K562 (cell line): Measurements from ENCODE around the gene SHC1. TPM values are rescaled to one million over a fixed set of nuclear protein-coding genes. Genes with fewer than 3 reads are reported as not detected.

Experiments used
- CBX3 ChIP-seq, 2 experiments: IDR thresholded peaks; 1 replicate in 1 of 2; 2 replicates in 1 of 2; pipeline ENCODE4 v1.6.1; 2012; ENCODE audit warnings: inconsistent platforms in 2 of 2, low read length in 2 of 2, borderline replicate concordance in 1 of 2, control low read depth in 1 of 2
- LCOR ChIP-seq: sonication (generic); formaldehyde crosslinking; IDR thresholded peaks from 2 replicates; pipeline ENCODE4 v1.8.0; 2022; ENCODE audit warnings: mild to moderate bottlenecking, missing genetic modification reagents
- ZNF75A ChIP-seq: fragments of 450-650 bp; formaldehyde crosslinking; IDR thresholded peaks from 2 replicates; pipeline ENCODE4 v1.4.0; 2020; ENCODE audit warnings: mild to moderate bottlenecking
- polyA plus RNA-seq, 8 experiments: library from polyadenylated mRNA; depleted of rRNA in 4 of 8; stranded (reverse) in 5 of 8; unstranded in 3 of 8; fragments of >200 nt; fragmentation: Nextera tagmentation in 2 of 8; fragmentation: Illumina TruSeq in 1 of 8; extraction: Ambion mirVana in 2 of 8; extraction: Trizol in 1 of 8; gene quantifications; 2 replicates each; pipeline versions ENCODE4 v1.2.1 to v1.2.3, GENCODE V29; 2011 to 2014; ENCODE audit warnings: inconsistent platforms in 1 of 8, missing spikeins in 1 of 8
- total RNA-seq, 7 experiments: library from RNA; depleted of rRNA in 6 of 7; stranded (reverse); fragments of >200 nt in 6 of 7; fragmentation: Illumina TruSeq in 2 of 7; extraction: Trizol in 2 of 7; gene quantifications; 2 replicates each; pipeline versions ENCODE4 v1.2.1 to v1.2.3, GENCODE V29; 2011 to 2021; ENCODE audit warnings: low replicate concordance in 1 of 7
- TF ChIP-seq, protein P1 (sequence below), 2 experiments: fragments of 450-650 bp; formaldehyde crosslinking in 1 of 2; IDR thresholded peaks; 2 replicates each; pipeline versions ENCODE4 v1.4.0 to v1.6.1; 2014 to 2020; ENCODE audit warnings: mild to moderate bottlenecking in 2 of 2, borderline replicate concordance in 1 of 2, low read depth in 1 of 2
- TF ChIP-seq, protein P2 (sequence below): fragments of 250-450 bp; sonication (Bioruptor Pico); IDR thresholded peaks from 2 replicates; pipeline ENCODE4 v1.5.1; 2021; ENCODE audit warnings: mild to moderate bottlenecking
- TF ChIP-seq, protein P3 (sequence below), 2 experiments: fragments of 450-650 bp; IDR thresholded peaks; 2 replicates each; pipeline ENCODE4 v1.6.1; 2018; ENCODE audit warnings: mild to moderate bottlenecking in 2 of 2, low read depth in 1 of 2; ENCODE audit not compliant: partially characterized antibody in 2 of 2
- TF ChIP-seq, protein P4 (sequence below): fragments of 250-450 bp; sonication (Bioruptor Pico); IDR thresholded peaks from 2 replicates; pipeline ENCODE4 v1.4.0; 2020; ENCODE audit warnings: borderline replicate concordance
- TF ChIP-seq, protein P5 (sequence below): fragments of 450-650 bp; IDR thresholded peaks from 2 replicates; pipeline ENCODE4 v1.6.1; 2016

The SHC1 gene
- total and polyA plus RNA-seq, 9 of the 15 experiments (the other 6 are each of a cell fraction or from before 2014, with no cell fraction given), result 4.1 to 113 (median 51.9) TPM

DNA sequence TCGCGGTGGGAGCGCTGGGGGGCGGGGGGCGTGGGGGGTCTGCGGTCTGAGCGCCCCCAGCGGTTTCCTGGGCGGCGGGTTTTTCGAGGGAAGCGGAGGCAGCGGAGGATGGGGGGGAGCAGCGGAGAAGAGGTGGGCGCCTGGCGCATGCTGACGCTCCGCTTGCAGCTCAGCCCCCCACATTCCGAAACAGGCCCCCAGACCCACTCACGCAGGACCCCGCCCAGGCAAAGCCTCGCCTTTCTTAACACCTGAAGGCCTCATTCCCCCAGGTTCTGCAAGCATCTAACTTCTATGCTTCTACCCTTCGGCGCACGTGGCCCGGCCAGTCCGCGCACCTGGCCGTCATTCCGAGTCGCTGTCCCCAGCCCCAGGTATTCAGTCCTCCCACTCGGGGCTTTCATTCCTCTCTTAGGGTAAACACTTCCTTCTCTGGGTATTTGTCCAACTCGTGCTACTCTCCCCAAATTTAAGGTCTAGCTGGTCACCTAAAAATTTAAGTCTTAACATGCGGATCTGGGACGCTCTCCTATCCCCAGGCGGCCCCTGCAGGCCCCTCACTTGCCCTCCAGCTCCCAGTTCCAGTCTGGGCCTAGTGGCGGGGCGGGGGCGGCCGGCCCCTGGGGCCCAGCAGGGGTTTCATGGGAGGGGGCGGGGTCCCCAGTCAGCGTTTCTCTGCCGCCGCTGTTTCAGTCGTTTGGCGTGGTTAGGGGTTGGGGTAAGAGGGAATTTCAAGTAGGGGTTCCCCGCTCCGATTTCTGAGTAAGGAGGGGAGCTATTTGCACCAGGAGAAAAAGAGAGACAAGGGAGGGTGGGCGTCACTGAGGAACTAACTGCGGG is 29.2 kb upstream of the SHC1 start (continued):
- TF ChIP-seq, protein P1, sequence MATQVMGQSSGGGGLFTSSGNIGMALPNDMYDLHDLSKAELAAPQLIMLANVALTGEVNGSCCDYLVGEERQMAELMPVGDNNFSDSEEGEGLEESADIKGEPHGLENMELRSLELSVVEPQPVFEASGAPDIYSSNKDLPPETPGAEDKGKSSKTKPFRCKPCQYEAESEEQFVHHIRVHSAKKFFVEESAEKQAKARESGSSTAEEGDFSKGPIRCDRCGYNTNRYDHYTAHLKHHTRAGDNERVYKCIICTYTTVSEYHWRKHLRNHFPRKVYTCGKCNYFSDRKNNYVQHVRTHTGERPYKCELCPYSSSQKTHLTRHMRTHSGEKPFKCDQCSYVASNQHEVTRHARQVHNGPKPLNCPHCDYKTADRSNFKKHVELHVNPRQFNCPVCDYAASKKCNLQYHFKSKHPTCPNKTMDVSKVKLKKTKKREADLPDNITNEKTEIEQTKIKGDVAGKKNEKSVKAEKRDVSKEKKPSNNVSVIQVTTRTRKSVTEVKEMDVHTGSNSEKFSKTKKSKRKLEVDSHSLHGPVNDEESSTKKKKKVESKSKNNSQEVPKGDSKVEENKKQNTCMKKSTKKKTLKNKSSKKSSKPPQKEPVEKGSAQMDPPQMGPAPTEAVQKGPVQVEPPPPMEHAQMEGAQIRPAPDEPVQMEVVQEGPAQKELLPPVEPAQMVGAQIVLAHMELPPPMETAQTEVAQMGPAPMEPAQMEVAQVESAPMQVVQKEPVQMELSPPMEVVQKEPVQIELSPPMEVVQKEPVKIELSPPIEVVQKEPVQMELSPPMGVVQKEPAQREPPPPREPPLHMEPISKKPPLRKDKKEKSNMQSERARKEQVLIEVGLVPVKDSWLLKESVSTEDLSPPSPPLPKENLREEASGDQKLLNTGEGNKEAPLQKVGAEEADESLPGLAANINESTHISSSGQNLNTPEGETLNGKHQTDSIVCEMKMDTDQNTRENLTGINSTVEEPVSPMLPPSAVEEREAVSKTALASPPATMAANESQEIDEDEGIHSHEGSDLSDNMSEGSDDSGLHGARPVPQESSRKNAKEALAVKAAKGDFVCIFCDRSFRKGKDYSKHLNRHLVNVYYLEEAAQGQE (IDR thresholded peaks at IDR 0.05; ENCODE audit: borderline replicate concordance), result peak; percentile 56; the same call in 1 of the 2 replicates
- TF ChIP-seq, protein P1 (CRISPR knock-in tag; IDR thresholded peaks at IDR 0.05; ENCODE audit: low read depth), result no peak
- TF ChIP-seq, protein P2, sequence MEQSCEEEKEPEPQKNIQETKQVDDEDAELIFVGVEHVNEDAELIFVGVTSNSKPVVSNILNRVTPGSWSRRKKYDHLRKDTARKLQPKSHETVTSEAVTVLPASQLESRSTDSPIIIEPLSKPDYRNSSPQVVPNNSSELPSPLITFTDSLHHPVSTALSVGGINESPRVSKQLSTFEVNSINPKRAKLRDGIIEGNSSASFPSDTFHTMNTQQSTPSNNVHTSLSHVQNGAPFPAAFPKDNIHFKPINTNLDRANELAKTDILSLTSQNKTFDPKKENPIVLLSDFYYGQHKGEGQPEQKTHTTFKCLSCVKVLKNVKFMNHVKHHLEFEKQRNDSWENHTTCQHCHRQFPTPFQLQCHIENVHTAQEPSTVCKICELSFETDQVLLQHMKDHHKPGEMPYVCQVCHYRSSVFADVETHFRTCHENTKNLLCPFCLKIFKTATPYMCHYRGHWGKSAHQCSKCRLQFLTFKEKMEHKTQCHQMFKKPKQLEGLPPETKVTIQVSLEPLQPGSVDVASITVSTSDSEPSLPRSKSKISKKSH, result no peak
- peak in 1 of 2 experiments; percentile 53; a peak in 1 of 3 replicates for TF ChIP-seq CBX3 (IDR thresholded peaks at IDR 0.05; ENCODE audit: borderline replicate concordance in 1 of 2, low read length in 2 of 2)
- no peak for TF ChIP-seq ZNF75A (CRISPR knock-in tag)
- TF ChIP-seq, protein P3, sequence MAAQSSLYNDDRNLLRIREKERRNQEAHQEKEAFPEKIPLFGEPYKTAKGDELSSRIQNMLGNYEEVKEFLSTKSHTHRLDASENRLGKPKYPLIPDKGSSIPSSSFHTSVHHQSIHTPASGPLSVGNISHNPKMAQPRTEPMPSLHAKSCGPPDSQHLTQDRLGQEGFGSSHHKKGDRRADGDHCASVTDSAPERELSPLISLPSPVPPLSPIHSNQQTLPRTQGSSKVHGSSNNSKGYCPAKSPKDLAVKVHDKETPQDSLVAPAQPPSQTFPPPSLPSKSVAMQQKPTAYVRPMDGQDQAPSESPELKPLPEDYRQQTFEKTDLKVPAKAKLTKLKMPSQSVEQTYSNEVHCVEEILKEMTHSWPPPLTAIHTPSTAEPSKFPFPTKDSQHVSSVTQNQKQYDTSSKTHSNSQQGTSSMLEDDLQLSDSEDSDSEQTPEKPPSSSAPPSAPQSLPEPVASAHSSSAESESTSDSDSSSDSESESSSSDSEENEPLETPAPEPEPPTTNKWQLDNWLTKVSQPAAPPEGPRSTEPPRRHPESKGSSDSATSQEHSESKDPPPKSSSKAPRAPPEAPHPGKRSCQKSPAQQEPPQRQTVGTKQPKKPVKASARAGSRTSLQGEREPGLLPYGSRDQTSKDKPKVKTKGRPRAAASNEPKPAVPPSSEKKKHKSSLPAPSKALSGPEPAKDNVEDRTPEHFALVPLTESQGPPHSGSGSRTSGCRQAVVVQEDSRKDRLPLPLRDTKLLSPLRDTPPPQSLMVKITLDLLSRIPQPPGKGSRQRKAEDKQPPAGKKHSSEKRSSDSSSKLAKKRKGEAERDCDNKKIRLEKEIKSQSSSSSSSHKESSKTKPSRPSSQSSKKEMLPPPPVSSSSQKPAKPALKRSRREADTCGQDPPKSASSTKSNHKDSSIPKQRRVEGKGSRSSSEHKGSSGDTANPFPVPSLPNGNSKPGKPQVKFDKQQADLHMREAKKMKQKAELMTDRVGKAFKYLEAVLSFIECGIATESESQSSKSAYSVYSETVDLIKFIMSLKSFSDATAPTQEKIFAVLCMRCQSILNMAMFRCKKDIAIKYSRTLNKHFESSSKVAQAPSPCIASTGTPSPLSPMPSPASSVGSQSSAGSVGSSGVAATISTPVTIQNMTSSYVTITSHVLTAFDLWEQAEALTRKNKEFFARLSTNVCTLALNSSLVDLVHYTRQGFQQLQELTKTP (IDR thresholded peaks at IDR 0.05; ENCODE audit: low read depth in 1 of 2, partially characterized antibody in 2 of 2), result no peak
- TF ChIP-seq, protein P4, sequence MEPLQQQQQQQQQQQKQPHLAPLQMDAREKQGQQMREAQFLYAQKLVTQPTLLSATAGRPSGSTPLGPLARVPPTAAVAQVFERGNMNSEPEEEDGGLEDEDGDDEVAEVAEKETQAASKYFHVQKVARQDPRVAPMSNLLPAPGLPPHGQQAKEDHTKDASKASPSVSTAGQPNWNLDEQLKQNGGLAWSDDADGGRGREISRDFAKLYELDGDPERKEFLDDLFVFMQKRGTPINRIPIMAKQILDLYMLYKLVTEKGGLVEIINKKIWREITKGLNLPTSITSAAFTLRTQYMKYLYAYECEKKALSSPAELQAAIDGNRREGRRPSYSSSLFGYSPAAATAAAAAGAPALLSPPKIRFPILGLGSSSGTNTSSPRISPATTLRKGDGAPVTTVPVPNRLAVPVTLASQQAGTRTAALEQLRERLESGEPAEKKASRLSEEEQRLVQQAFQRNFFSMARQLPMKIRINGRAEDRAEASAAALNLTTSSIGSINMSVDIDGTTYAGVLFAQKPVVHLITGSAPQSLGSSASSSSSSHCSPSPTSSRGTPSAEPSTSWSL (CRISPR knock-in tag), result no peak
- TF ChIP-seq LCOR (CRISPR knock-in tag), result no peak
- TF ChIP-seq, protein P5, sequence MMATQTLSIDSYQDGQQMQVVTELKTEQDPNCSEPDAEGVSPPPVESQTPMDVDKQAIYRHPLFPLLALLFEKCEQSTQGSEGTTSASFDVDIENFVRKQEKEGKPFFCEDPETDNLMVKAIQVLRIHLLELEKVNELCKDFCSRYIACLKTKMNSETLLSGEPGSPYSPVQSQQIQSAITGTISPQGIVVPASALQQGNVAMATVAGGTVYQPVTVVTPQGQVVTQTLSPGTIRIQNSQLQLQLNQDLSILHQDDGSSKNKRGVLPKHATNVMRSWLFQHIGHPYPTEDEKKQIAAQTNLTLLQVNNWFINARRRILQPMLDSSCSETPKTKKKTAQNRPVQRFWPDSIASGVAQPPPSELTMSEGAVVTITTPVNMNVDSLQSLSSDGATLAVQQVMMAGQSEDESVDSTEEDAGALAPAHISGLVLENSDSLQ, result no peak
